ENCODE measurements around the gene LPIN1.
"Not testable (repeated sequence)": the region's sequence is repeated elsewhere in the genome, so short reads cannot be mapped to it uniquely, and the experiment has no call there.

Gene LPIN1

DNA sequence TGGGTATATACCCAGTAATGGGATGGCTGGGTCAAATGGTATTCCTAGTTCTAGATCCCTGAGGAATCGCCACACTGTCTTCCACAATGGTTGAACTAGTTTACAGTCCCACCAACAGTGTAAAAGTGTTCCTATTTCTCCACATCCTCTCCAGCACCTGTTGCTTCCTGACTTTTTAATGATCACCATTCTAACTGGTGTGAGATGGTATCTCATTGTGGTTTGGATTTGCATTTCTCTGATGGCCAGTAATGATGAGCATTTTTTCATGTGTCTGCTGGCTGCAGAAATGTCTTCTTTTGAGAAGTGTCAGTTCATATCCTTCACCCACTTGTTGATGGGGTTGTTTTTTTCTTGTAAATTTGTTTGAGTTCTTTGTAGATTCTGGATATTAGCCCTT is 98.4 kb downstream of the LPIN1 start:
- DNase-seq: not testable (repeated sequence)

- not testable (repeated sequence) for DNase-seq
Observed at GRCh38 chr2:11847935-11848334, 101.5 kb downstream of the LPIN1 start.

DNA sequence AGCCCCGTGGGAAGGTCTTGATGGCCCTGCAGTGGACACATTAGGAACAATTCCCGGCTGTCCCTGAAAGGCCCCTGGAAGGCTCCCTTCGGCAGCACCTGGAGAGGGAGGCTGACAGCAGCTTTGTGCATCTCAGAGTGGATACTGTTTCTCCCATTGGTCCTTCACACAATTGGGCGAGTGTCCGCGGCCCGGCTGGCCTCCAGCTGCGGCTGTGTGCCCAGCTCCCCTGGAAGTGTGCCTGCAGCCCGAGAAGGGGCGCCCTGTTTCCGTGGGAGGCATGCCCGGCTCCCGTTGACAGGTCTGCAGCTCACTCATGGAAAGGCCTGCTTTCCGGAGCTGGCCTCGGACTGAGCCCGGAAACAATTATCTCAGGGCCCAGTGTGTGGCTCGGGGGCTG is 103.7 kb downstream of the LPIN1 start:
- no peak for DNase-seq

GRCh38 chr2:11852526-11853196 is 106.2 kb downstream of the LPIN1 start:
- DNase-seq: peak; percentile 32

DNA sequence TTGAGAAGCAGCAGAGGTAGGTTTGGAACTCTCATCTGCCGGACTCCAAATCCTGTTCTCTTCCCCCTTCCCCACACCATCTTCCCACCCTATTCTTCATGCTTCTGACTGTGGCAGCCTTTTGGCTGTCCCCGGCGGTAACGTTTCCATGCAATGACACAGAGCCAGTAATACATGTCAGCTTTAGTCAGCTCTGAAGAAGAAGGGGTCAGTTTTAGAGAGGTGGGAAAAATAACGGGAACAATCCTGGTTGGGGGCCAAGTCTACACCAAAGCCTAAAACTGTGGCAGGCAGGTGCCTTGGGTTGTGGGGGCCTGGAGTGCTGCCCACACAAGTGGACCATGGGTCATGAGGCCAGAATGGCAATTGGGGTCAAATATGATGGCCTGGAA is 106.8 kb downstream of the LPIN1 start:
- no peak for DNase-seq

DNA sequence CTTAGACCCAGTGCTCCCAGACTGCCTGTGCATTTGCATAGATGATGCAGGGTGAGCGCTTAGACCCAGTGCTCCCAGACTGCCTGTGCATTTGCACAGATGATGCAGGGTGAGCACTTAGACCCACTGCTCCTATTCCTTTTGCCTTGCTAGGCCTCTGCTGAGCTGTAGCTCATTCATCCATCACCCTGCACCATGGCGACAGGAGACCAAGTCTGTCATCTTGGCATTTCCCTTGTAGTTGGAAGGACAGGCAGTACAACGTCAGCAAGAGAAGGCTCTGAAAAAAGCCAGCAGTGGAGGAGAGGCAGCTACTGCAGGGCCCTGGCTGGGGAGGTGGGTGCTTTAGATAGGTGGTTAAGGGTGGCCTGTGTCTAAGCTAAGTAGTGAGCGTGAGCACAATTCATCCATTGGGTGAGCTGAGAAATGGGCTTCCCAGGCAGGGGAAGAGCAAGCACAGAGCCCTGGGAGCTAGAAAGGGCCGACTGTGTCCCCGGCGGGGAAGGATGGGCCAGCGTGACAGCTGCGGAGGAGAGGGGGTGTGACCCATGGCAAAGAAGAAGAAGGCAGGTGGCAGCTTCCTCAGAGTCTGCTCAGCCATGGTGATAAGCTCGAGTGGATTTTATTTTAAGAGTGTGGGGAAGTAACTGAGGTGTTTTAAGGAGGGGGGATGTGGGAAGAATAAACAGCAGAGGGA is 108.8 kb downstream of the LPIN1 start:
- no peak for DNase-seq

- no peak for DNase-seq
Observed at GRCh38 chr2:11856095-11856494, 109.7 kb downstream of the LPIN1 start.

- no peak for DNase-seq
Observed at GRCh38 chr2:11858883-11859282, 112.5 kb downstream of the LPIN1 start.

GRCh38 chr2:11859975-11860374 is 113.5 kb downstream of the LPIN1 start:
- not testable (repeated sequence) for DNase-seq

GRCh38 chr2:11861044-11861443 is 114.6 kb downstream of the LPIN1 start:
- DNase-seq: no peak

GRCh38 chr2:11862049-11862448 is 115.6 kb downstream of the LPIN1 start:
- DNase-seq: no peak

DNA sequence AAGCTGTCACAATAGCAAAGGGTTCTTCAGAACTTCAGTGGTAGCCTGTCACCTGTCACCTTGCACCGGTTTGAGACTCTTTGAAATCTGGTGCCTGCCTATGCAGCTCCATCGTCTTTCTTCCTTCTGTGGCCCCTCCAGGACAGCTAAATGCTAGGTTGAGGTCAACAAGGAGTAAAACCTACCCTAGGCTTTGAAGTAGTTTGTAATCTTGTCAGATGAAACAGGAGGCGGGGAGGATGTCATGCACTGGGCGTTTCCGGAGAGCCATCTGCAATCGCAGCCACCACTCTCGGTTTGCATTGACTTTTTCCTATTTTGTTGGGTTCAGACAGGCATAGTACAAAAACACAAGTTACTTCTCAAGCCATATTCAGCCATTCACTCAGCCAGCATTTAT is 116.7 kb downstream of the LPIN1 start:
- no peak for DNase-seq

DNA sequence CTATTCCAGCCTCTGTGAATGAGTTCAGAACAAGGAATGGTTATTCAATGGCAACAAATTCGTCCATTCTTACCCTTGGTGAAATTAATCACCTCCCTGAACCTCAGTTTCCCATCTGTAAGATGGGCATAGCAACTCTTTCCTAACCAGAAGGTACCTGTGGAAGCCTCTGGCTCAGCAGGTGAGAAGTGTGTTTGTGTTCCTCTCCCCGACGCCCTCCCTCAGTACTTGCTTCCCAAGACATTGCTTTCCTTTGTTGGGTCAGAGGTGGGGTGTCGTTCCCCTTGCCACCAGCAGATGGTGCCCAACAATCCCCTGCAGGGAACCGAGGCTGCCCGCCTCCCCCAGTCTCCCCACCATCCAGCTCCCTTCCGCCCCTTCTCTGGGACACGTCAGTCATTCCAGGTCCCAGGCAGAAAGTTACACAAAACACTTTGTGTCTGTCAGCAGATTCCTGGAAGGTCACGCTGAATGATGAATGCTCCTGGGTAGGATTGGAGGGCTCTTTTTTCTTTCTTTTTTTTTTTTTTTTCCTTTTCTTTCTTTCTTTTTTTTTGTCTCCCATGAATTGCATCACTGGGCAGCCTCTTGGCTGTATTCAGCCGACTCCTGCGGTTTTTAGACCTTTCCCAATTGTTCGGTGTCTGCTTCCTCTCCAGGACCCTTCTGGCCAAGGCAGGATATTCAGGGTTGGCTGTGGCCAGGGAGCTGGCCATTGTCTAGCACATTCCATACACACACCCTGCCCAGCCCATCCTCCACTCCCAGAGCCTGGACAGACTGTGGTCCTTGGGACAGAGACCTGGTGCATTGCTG is 117.3 kb downstream of the LPIN1 start:
- peak; percentile 82 for DNase-seq

DNA sequence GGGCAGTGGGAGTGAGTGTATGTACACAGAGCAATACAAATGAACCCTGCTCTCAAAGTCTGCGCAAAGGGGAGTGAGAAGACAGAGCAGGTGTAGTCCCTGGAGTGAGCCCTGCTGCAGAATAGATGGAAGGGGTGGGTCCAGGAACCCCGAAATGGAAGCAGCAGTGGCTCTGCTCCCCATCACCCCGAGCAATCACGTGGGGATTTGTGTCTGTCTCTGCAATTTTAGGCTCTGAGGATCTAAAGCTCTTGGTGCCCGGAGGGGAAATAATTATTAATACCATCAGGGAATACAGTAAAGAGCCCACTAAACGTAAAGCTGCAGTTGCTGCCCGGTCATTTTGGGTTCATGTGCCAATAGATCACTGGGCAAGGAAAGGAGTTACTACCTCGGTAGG is 118.3 kb downstream of the LPIN1 start:
- DNase-seq: no peak

DNA sequence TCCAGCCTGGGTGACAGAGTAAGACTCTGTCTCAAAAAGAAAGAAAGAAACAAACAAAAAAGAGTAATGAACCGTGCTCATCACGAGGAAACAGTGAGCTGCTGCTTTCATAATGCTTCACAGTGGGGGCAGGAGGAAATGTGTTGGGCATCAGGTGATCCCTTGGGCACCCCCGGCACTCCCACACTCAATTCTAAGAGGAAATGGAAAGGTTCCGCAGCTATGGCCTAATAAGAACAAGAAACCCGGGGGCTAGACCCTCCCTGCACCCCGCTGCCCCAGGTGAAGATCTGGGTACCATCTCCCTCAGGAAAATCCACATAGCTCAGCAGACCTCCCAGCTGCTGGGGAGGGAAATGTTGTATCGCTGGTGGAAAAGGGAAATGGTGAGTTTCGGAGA is 118.9 kb downstream of the LPIN1 start:
- DNase-seq: no peak

- no peak for DNase-seq
Observed at GRCh38 chr2:11865805-11866204, 119.4 kb downstream of the LPIN1 start.

- DNase-seq: no peak
Observed at GRCh38 chr2:11866358-11867335, 120.2 kb downstream of the LPIN1 start.

DNA sequence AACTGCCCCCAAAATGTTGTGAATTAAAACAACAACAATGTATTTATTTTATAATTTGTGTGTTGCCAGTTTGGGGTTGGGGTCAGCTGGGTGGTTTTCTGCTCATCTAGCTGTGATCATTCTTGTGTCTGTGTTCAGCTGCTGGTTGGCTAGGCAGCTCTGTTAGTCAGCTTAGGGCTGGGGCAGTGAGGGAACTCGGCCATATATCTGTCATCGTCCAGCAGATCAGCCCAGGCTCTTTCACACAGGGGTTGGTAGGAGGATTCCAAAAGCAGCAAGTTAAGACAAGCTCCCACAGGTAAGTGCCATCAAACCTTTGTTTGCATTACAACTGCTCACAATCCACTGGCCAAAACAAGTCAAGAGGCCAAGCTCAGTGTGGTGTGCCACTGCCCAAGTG is 121.5 kb downstream of the LPIN1 start:
- DNase-seq: no peak

DNA sequence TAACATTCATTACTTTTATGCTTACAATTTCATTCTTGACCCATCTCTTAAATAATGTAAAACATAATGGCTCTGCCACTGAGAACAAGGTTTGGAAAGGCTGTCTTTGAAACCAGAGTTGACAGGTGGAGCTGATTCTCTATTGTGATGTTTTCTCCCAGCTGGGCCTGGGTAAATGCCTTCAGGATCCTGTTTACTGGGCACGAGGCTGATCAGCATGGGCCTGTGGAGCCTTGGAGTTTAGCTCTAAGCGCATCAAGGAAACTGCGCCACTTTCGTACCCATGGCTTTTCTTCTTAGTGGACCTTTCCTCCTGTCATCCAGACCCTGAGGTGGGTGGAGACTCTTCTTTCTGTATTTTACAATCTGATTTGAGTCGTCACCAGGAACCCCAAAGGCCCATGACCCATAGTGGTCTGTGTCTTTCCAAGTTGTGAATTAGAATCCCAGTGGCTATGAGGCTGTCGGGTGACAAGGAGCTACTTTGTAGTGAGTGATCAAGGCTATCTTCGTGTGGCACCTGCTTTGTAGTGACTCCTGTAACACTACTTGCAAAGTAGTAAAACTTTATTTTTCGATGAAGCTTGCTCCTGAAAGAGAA is 123.1 kb downstream of the LPIN1 start:
- no peak for DNase-seq

DNA sequence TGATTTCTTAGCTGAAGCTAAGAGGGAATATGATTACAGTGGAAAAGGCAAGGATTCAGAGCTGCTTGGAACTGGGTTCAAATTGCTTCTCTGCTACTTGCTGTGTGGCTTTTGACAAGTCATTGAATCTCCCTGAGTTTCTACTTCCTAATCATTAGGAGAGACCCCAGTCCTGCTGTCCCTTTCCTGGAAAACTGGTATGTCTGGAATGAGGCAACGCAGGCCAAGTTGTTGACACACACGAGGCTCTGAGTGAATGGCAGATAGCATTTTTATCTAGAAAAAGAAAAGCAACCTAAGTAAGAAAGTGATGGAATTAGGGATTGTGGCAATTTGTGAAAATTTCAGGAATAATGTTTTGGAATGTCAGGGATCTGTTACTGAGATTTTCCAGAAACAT is 123.6 kb downstream of the LPIN1 start:
- DNase-seq: no peak

GRCh38 chr2:11870584-11870983 is 124.2 kb downstream of the LPIN1 start:
- no peak for DNase-seq

GRCh38 chr2:11871421-11871820 is 125.0 kb downstream of the LPIN1 start:
- DNase-seq: no peak

Data from activated CD8-positive, alpha-beta memory T cell treated with anti-CD3 and anti-CD28 coated beads, Interleukin-2, amount 50 U/mL, for 48 hours (primary cell).